HepG2 (cell line): ENCODE results near the gene ARL8B. TPM values are rescaled to one million over a fixed set of nuclear protein-coding genes. Genes with fewer than 3 reads are reported as not detected.

ENCODE experiments used
- ATAC-seq: fragments of 200-7000 bp; cut with Tn5 transposase; 3 replicates; pipeline ENCODE4 v1.9.1; 2020; ENCODE audit warnings: mild to moderate bottlenecking, moderate library complexity
- BruUV-seq: library from RNA; stranded (reverse); fragments of 400-500 nt; replicated peaks from 2 replicates; lab custom pipeline; 2021; lab: Mats Ljungman, UMichigan
- CTCF ChIA-PET: fragments of 300-600 bp; formaldehyde crosslinking; extraction: SDS; loops from one replicate; lab custom pipeline; 2021; ENCODE audit warnings: low total read pairs, inconsistent platforms, low intra/inter-chr PET ratio; lab: Yijun Ruan, JAX
- POLR2A ChIA-PET: fragments of 350-600 bp; sonication (Branson Sonifier 250); formaldehyde crosslinking; loops from one replicate; lab custom pipeline; 2020; ENCODE audit warnings: antibody characterized with exemption, inconsistent platforms; lab: Yijun Ruan, JAX
- DNase-seq: peaks from one replicate; pipeline ENCODE4 v3.0.0-alpha.2; 2015; ENCODE audit warnings: low spot score
- FAIRE-seq: peaks from 3 replicates; lab custom pipeline; 2011; peaks lifted over from hg19 to GRCh38; lab: Jason Lieb, UNC
- H2AFZ ChIP-seq: one replicate; pipeline ENCODE4 v1.6.1; 2011; ENCODE audit warnings: low read length, inconsistent platforms
- H3K27ac ChIP-seq: fragments of 300-600 bp; 3 replicates; pipeline ENCODE4 v1.8.0; 2011; ENCODE audit warnings: mixed run types, mild to moderate bottlenecking, mixed read lengths, low read length, inconsistent platforms; ENCODE audit not compliant: insufficient read depth; ENCODE audit errors: extremely low read length
- H3K27me3 ChIP-seq, 2 experiments: fragments of 200-600 bp in 1 of 2; 2 replicates in 1 of 2; 3 replicates in 1 of 2; pipeline versions ENCODE4 v1.6.0 to v1.8.0; 2011; ENCODE audit warnings: low read length in 2 of 2, mild to moderate bottlenecking in 2 of 2, moderate library complexity in 2 of 2, inconsistent platforms in 1 of 2; ENCODE audit not compliant: insufficient read depth in 2 of 2, control insufficient read depth in 1 of 2
- H3K36me3 ChIP-seq, 2 experiments: fragments of 200-600 bp in 1 of 2; replicated peaks in 1 of 2; 2 replicates in 1 of 2; 3 replicates in 1 of 2; pipeline versions ENCODE4 v1.5.1 to v1.8.0; 2011; ENCODE audit warnings: low read length in 2 of 2, inconsistent platforms in 1 of 2; ENCODE audit not compliant: insufficient read depth in 2 of 2, control insufficient read depth in 1 of 2
- H3K4me1 ChIP-seq: 2 replicates; pipeline ENCODE4 v1.5.1; 2012; ENCODE audit warnings: low read length, inconsistent platforms; ENCODE audit not compliant: insufficient read depth
- H3K4me2 ChIP-seq: 2 replicates; pipeline ENCODE4 v1.6.0; 2011; ENCODE audit warnings: low read depth, low read length, inconsistent platforms
- H3K4me3 ChIP-seq, 3 experiments: fragments of 200-600 bp in 1 of 3; sonication (generic), shearing (Covaris generic) in 1 of 3; replicated peaks in 1 of 3; 2 replicates each; pipeline ENCODE4 v1.5.1; 2011 to 2016; ENCODE audit warnings: low read length in 3 of 3, inconsistent platforms in 2 of 3, low read depth in 2 of 3, mild to moderate bottlenecking in 2 of 3, control low read depth in 1 of 3, mixed read lengths in 1 of 3; ENCODE audit not compliant: insufficient read depth in 1 of 3
- H3K79me2 ChIP-seq: one replicate; pipeline ENCODE4 v1.6.1; 2011; ENCODE audit warnings: low read length, inconsistent platforms; ENCODE audit not compliant: insufficient read depth
- H3K9ac ChIP-seq: 2 replicates; pipeline ENCODE4 v1.6.0; 2011; ENCODE audit warnings: mild to moderate bottlenecking, low read depth, low read length, inconsistent platforms; ENCODE audit not compliant: insufficient read depth
- H3K9me3 ChIP-seq: 2 replicates; pipeline ENCODE4 v1.5.1; 2012; ENCODE audit warnings: mild to moderate bottlenecking, low read length
- H4K20me1 ChIP-seq: 2 replicates; pipeline ENCODE4 v1.6.0; 2011; ENCODE audit warnings: inconsistent platforms, mild to moderate bottlenecking, low read length, moderate library complexity; ENCODE audit not compliant: insufficient read depth
- AGO2 ChIP-seq: fragments of 200-400 bp; formaldehyde crosslinking; optimal IDR thresholded peaks from 2 replicates; pipeline ENCODE3; 2017; ENCODE audit warnings: mild to moderate bottlenecking, low read depth, low read length, moderate library complexity
- CBFB ChIP-seq: sonication (generic); formaldehyde crosslinking; IDR thresholded peaks from 2 replicates; pipeline ENCODE4 v1.4.0; 2020; ENCODE audit warnings: missing genetic modification reagents
- IRX3 ChIP-seq: sonication (generic); formaldehyde crosslinking; IDR thresholded peaks from 2 replicates; pipeline ENCODE4 v1.8.1; 2023; ENCODE audit warnings: mild to moderate bottlenecking, low read depth, missing genetic modification reagents, borderline replicate concordance
- MED8 ChIP-seq: sonication (generic); formaldehyde crosslinking; IDR thresholded peaks from 2 replicates; pipeline ENCODE4 v1.8.1; 2023; ENCODE audit warnings: mild to moderate bottlenecking, missing genetic modification reagents; ENCODE audit not compliant: insufficient replicate concordance
- MIER3 ChIP-seq: IDR thresholded peaks from 2 replicates; pipeline ENCODE4 v1.6.1; 2016; ENCODE audit warnings: missing compliant biosample characterization, borderline replicate concordance
- MXD4 ChIP-seq: IDR thresholded peaks from 2 replicates; pipeline ENCODE4 v1.6.1; 2016; ENCODE audit warnings: mild to moderate bottlenecking, missing biosample characterization, missing genetic modification reagents
- RBFOX2 ChIP-seq: fragments of 200-400 bp; formaldehyde crosslinking; IDR thresholded peaks from 2 replicates; pipeline ENCODE4 v1.6.1; 2017; ENCODE audit warnings: low read depth, mild to moderate bottlenecking, low read length
- RBM39 ChIP-seq: fragments of 200-400 bp; formaldehyde crosslinking; IDR thresholded peaks from one replicate; pipeline ENCODE4 v1.6.1; 2018; ENCODE audit warnings: antibody characterized with exemption, mild to moderate bottlenecking, low read depth, low read length; ENCODE audit not compliant: poor library complexity, severe bottlenecking
- TMF1 ChIP-seq: sonication (generic); formaldehyde crosslinking; IDR thresholded peaks from 2 replicates; pipeline ENCODE4 v1.8.1; 2022; ENCODE audit warnings: low read depth, missing genetic modification reagents
- TP53 ChIP-seq: sonication (generic); formaldehyde crosslinking; conservative IDR thresholded peaks from 2 replicates; pipeline ENCODE4 v1.4.0; 2020; ENCODE audit warnings: missing genetic modification reagents
- ZBTB42 ChIP-seq: sonication (generic); formaldehyde crosslinking; IDR thresholded peaks from 2 replicates; pipeline ENCODE4 v1.5.0; 2020; ENCODE audit warnings: mild to moderate bottlenecking, missing genetic modification reagents
- ZNF143 ChIP-seq: sonication (generic); formaldehyde crosslinking; IDR thresholded peaks from 2 replicates; pipeline ENCODE4 v1.4.0; 2020; ENCODE audit warnings: missing genetic modification reagents
- WGBS: methylation state at CpG from one replicate; pipeline ENCODE4 v1.1.6; 2017; ENCODE audit warnings: low lambda C conversion rate; 5-methylcytosine and 5-hydroxymethylcytosine counted together
- in situ Hi-C: cut with HindIII; loops from 2 replicates; pipeline ENCODE4 v1.10.0; 2017; ENCODE audit warnings: low pct_unique_long_range_greater_than_20kb; ENCODE audit not compliant: extremely low pct_ligation_motif_present
- intact Hi-C: fragments of 100-400 bp; cut with micrococcal nuclease; formaldehyde crosslinking; loops from one replicate; pipeline ENCODE4 v1.10.0; 2022; ENCODE audit not compliant: unreplicated experiment
- polyA plus RNA-seq, 8 experiments: library from polyadenylated mRNA; depleted of rRNA in 3 of 8; stranded (reverse) in 7 of 8; unstranded in 1 of 8; fragments of >200 nt; fragmentation: Illumina TruSeq in 4 of 8; extraction: Trizol in 4 of 8; gene quantifications; 2 replicates each; pipeline versions ENCODE4 v1.2.1 to v1.2.3, GENCODE V29; 2011 to 2016; ENCODE audit warnings: low read depth in 4 of 8, missing spikeins in 1 of 8, mixed read lengths in 1 of 8; ENCODE audit not compliant: insufficient read depth in 1 of 8
- total RNA-seq, 5 experiments: library from RNA; depleted of rRNA; stranded (reverse); fragments of >200 nt; fragmentation: Illumina TruSeq; extraction: Trizol; gene quantifications; 2 replicates each; pipeline ENCODE4 v1.2.3, GENCODE V29; 2016; ENCODE audit warnings: low read depth in 1 of 5
- TF ChIP-seq, protein P1 (sequence below): sonication (generic); formaldehyde crosslinking; IDR thresholded peaks from 2 replicates; pipeline ENCODE4 v1.4.0; 2020; ENCODE audit warnings: missing genetic modification reagents
- TF ChIP-seq, protein P2 (sequence below): IDR thresholded peaks from 2 replicates; pipeline ENCODE4 v1.6.1; 2016; ENCODE audit warnings: low read depth, control low read depth

The ARL8B gene
- total and polyA plus RNA-seq, 2 of the 13 experiments (the other 11 are each of a cell fraction or from before 2014, with no cell fraction given) = 23.5 to 30.4 TPM

DNA sequence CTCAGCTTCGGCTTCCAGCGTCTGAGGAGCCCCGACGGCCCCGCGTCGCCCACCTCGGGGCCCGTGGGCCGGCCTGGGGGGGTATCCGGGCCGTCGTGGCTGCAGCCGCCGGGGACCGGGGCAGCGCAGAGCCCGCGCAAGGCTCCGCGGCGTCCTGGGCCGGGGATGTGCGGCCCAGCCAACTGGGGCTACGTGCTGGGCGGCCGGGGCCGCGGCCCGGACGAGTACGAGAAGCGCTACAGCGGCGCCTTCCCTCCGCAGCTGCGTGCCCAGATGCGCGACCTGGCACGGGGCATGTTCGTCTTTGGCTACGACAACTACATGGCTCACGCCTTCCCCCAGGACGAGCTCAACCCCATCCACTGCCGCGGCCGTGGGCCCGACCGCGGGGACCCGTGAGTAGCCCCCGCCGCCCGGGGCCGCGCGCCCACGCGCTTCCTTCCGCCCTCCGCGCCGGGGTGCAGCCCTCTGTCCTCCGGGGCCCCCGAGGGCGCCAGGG is 65.9 kb downstream of the ARL8B start:
- POLR2A ChIA-PET = interaction anchor here (1.0 to 2.2 kb wide), 3 partner anchors 10 to 65 kb away, joined by 3 to 20 read pairs (median 15); no protein-coding TSS in a partner anchor
- no peaks in the 10 kb centered on the region for H3K9me3 ChIP-seq
- H4K20me1 ChIP-seq = peaks cover 17% of the 10 kb centered on the region; the same call in 1 of the 2 replicates
- peak overlapping the region; percentile 88 for H3K4me2 ChIP-seq
- BruUV-seq = no TSS peak
- DNase-seq (no peak), FAIRE-seq (no peak), ATAC-seq (peak; percentile 63)
- H3K36me3 ChIP-seq = peaks cover 0 to 10% of the 10 kb centered on the region in 2 experiments; a peak in 1 of 5 replicates
- H3K4me1 ChIP-seq = peaks cover 47% of the 10 kb centered on the region
- no peaks in the 10 kb centered on the region; a peak in 1 of 5 replicates for H3K27me3 ChIP-seq
- H3K79me2 ChIP-seq = peaks cover 57% of the 10 kb centered on the region
- in situ Hi-C loops (loop anchor here (5.0 kb wide), 1 partner anchor 66 kb away; the partner anchor contains the start of gene ARL8B), intact Hi-C loops (loop anchor here (1.0 to 10.0 kb wide), 3 partner anchors 50 to 203 kb away; partner anchors contain the start of gene ARL8B)
- H3K9ac ChIP-seq = peak overlapping the region; percentile 96
- no peak overlapping the region for H2AFZ ChIP-seq
- peak overlapping the region; percentile 74 to 99 (median 90) for H3K4me3 ChIP-seq
- peak overlapping the region; percentile 83 for H3K27ac ChIP-seq
- CTCF ChIA-PET = no interaction called here
- WGBS = no CpG with 5 or more reads among the region's 66 CpGs
- peak; percentile 40; the same call in 1 of the 2 replicates for TF ChIP-seq IRX3 (CRISPR knock-in tag)
- peak; percentile 55 for TF ChIP-seq AGO2
- TF ChIP-seq ZBTB42 (CRISPR knock-in tag) = no peak
- TF ChIP-seq, protein P1, sequence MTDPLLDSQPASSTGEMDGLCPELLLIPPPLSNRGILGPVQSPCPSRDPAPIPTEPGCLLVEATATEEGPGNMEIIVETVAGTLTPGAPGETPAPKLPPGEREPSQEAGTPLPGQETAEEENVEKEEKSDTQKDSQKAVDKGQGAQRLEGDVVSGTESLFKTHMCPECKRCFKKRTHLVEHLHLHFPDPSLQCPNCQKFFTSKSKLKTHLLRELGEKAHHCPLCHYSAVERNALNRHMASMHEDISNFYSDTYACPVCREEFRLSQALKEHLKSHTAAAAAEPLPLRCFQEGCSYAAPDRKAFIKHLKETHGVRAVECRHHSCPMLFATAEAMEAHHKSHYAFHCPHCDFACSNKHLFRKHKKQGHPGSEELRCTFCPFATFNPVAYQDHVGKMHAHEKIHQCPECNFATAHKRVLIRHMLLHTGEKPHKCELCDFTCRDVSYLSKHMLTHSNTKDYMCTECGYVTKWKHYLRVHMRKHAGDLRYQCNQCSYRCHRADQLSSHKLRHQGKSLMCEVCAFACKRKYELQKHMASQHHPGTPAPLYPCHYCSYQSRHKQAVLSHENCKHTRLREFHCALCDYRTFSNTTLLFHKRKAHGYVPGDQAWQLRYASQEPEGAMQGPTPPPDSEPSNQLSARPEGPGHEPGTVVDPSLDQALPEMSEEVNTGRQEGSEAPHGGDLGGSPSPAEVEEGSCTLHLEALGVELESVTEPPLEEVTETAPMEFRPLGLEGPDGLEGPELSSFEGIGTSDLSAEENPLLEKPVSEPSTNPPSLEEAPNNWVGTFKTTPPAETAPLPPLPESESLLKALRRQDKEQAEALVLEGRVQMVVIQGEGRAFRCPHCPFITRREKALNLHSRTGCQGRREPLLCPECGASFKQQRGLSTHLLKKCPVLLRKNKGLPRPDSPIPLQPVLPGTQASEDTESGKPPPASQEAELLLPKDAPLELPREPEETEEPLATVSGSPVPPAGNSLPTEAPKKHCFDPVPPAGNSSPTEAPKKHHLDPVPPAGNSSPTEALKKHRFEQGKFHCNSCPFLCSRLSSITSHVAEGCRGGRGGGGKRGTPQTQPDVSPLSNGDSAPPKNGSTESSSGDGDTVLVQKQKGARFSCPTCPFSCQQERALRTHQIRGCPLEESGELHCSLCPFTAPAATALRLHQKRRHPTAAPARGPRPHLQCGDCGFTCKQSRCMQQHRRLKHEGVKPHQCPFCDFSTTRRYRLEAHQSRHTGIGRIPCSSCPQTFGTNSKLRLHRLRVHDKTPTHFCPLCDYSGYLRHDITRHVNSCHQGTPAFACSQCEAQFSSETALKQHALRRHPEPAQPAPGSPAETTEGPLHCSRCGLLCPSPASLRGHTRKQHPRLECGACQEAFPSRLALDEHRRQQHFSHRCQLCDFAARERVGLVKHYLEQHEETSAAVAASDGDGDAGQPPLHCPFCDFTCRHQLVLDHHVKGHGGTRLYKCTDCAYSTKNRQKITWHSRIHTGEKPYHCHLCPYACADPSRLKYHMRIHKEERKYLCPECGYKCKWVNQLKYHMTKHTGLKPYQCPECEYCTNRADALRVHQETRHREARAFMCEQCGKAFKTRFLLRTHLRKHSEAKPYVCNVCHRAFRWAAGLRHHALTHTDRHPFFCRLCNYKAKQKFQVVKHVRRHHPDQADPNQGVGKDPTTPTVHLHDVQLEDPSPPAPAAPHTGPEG (CRISPR knock-in tag) = 0 out of 2 replicates have a peak, but pooled peaks have one; percentile 30
- TF ChIP-seq, protein P2, sequence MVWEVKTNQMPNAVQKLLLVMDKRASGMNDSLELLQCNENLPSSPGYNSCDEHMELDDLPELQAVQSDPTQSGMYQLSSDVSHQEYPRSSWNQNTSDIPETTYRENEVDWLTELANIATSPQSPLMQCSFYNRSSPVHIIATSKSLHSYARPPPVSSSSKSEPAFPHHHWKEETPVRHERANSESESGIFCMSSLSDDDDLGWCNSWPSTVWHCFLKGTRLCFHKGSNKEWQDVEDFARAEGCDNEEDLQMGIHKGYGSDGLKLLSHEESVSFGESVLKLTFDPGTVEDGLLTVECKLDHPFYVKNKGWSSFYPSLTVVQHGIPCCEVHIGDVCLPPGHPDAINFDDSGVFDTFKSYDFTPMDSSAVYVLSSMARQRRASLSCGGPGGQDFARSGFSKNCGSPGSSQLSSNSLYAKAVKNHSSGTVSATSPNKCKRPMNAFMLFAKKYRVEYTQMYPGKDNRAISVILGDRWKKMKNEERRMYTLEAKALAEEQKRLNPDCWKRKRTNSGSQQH (CRISPR knock-in tag) = no peak
- TF ChIP-seq CBFB (CRISPR knock-in tag) = no peak; the same call in 1 of the 2 replicates
- TF ChIP-seq MIER3 (CRISPR knock-in tag) = no peak
- peak; percentile 70; the same call in 1 of the 2 replicates for TF ChIP-seq TMF1 (CRISPR knock-in tag)
- no peak for TF ChIP-seq MXD4 (CRISPR knock-in tag)
- TF ChIP-seq MED8 (CRISPR knock-in tag) = no peak
- TF ChIP-seq RBM39 = peak; percentile 43
- TF ChIP-seq TP53 (CRISPR knock-in tag) = no peak
- TF ChIP-seq ZNF143 (CRISPR knock-in tag) = no peak
- peak; percentile 72 for TF ChIP-seq RBFOX2
